ENCODE results near the gene EIF2AK2.
A peak's percentile ranks its signal among the peaks of the same experiment; 100 is the strongest.

Gene EIF2AK2

DNA sequence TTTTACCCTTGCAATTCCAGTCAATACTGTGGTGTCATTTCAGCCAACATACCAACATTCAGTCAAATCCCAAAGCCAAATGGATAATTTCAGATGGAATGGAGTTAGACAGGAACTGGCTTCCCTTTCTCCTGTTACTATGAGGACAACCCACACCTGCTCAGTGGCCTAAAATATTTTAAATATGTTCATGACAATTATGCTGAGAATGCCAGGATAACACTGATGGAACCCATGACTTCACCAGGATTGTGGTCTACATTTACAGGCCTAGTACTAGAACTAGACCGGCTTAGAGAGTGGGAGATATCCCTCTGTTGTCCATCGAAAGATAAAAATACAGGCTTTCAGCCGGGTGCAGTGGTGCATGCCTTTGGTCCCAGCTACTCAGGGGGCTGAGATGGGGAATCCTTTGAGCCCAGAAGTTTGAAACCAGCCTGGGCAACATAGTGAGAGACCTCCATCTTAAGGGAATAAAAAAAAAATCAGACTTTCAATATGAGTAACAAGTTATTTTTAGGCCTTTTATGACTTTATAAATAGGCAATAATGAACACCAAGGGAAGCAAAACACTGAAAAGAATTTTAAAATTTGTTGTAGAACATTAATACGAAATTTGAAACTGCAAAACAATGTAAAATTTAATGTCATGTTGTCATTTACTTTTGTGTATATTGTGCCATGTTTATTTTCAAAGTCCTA, 58.2 kb downstream of the EIF2AK2 start:
- DNase-seq, result no peak

DNA sequence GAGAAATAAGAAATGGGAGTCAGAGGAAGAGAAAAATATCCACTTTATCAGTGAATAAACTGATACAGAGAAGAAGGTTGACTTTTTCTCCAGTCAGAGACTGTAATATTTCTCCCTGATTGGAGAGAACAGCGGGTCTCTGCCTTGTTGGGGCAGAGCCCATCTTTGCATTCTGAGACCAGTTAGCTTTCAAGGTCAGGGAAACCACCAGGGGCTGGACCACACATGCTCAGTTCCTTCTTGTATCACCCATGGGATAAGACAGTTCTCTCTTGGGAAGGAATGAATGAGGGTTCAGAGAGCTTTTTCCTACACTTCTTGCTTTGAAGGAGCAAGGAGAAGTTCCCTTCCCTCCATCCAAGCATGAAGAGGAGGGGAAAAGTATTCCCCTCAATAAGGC, 60.2 kb downstream of the EIF2AK2 start:
- DNase-seq, result no peak

DNA sequence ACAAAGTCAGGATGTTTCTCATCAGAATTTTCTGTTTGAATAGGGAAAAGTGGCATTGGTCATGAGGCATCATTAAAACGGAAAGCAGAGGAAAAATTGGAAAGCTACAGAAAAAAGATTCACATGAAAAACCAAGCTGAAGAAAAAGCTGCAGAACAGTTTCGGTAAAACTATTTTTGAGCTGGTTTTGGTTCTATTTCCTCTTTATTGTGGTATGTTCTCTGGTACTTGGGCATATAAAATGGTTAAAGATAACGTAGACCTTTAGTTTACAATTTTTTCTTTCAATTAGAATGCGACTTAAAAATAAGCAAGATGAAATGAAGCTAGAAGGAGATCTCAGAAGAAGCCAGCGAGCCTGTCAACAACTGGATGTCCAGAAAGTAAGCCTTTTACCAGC, 64.9 kb downstream of the EIF2AK2 start:
- DNase-seq, result no peak

DNA sequence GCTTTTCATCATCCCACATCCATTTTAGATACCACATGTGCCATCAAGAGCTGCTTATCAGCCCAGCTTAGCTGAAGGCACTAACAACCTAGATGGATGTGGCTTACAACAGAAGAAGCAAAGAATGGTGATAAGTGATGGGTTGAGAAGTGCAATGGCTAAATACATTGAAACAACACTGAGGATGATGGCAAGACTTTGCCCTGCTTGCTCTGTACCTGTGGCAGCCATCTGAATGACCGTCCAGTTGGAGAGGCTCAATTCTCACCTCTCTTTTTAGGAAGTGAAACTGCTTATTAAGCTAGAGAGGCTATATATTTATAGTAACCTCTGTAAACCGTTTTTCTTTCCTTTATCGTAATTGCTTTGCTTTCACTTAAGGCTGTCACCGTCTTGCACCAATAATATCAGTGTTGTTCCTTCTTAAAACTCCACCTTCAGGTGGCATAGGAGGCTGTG, 66.7 kb downstream of the EIF2AK2 start:
- DNase-seq, result no peak

DNA sequence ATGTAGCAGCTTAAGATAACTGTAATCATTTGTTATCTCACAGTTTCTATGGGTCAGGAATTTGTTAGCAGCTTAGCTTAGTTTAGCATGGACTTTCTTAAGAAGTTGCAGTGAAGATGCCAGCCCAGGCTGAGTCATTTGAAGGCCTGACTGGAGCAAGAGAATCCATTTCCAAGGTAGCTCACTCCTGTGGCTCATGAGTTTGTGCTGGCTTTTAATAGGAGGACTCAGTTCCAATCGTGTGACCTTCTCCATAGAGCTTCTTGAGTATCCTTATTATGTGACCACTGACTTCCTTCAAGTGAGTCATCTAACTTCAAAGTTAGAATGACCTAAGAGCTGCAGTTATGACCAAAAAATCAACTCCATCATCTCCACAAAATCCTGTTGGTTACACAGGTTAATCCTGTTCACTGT, 71.0 kb downstream of the EIF2AK2 start:
- no peak for DNase-seq

DNA sequence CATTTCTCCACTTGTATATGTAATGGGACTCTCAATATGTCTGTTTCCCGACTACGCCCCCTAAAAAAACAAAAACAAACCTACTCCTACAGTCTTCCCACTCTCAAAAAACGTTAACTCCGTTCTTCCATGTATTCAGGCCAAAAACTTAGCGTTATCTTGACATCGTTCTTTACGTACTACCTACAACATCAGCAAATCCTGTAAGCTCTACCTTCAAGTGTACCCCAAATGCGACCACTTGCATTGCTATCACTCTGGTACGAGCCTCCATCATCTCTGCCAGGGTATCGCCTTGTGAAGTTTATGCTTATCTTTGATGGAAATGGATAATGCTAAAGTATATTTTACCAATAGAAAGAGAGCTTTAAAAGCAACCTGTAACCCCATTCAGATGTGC, 72.0 kb downstream of the EIF2AK2 start:
- DNase-seq, result no peak

DNA sequence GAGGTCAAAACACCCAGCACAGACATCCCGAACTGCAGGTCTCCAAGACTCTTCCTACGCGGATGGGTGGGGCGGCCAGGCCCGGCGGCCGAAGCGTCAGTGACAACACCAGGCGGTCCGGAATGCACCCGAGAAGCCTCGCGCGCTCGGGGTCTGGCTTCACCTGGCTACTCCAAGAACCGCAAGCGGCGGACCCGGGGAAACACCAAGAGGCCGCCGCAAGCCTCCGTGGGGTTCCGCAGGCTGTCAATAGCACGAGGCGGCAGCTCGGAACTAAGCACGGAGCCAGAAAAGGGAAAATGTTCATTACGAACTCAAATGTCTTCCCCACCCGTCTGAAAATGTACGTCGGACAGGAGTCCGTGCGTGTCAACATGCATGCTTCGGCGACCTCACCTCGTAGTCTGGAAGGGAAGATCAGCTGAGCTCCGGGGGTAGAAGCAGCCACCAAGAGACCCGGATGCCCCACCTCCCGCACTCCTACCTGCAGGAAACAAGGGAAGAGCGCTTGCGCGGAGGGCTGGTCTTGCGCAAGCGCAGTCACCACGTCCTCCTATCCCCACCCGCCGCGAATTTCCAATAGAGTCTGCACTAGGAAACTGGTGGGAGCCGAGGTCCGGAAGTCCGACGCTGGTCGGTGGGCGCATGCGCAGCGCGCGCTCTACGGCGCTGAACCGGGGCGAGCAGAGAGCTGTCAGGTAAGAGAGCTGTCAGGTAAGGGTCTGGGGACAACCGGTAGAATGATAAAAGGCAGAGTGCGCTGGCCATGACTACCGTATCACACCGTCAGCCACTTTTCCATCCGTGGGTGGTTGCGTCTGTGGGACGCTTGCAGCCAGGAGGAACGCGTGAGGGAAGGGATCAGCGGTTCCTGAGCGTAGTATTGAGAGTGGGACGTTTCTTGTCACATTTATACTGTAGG, 72.6 kb downstream of the EIF2AK2 start, which contains the start of the genes GPATCH11 and HEATR5B:
TSS of gene GPATCH11 (plus strand) at position 646 of the 922 bp plus-strand sequence. CDS start 3,864 bp downstream, outside the sequence.
TSS of gene HEATR5B (minus strand) at position 500 of the 922 bp plus-strand sequence. CDS start 958 bp downstream, outside the sequence.
- peak; percentile 98 for DNase-seq

DNA sequence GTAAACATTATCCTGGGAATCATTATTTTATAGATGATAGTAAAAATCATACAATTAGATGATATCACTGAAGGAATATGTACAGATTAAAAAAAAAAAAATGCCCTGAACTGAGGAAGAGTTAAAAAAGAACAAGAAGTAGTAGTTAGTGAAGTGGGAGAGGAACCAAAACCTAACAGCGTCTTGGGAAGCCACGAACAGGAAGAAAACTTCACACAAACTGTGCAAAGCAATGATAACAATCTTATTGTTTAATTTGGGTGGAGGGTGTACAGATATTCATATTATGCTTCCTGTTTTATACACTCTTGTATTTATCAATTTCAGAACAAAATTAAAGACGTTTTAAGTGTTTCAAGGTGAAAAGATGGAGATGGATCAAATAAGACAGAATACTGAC, 76.1 kb downstream of the EIF2AK2 start:
- no peak for DNase-seq

DNA sequence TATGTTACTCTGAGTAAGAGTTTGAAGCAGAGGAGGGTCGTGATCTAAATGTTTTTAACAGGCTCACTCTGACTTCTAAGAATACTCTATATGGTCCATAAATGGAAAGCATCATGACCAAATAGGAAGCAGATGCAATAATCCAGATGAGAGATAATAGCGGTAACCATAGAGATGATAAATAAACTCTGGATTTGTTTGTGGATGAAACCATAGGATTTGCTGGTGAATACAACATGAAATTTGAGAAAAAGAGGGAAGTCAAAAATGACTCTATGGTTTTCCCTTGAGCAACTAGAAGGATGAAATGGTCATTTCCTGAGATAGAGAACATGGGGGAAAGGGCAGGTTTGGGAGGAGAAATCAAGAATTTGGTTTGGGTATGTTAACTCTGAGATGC, 76.5 kb downstream of the EIF2AK2 start:
- DNase-seq, result no peak

DNA sequence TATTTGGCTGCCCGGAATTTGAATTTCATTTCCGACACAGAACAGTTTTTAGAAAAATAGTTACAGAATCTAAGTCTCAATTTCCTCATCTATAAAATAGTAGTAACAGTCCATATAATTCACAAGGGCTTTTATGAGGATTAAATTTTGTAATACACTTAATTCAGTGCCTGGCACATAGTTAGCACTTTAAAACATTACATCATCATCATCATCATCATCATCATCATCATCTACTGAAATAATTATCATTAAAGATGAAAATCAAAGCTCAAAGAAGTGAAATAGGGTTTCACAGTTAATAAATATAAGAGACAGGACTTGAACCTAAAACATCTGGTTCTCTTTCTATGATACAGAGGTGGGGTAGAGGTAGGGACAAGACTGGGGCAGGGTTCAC, 85.8 kb downstream of the EIF2AK2 start:
- DNase-seq, result no peak

DNA sequence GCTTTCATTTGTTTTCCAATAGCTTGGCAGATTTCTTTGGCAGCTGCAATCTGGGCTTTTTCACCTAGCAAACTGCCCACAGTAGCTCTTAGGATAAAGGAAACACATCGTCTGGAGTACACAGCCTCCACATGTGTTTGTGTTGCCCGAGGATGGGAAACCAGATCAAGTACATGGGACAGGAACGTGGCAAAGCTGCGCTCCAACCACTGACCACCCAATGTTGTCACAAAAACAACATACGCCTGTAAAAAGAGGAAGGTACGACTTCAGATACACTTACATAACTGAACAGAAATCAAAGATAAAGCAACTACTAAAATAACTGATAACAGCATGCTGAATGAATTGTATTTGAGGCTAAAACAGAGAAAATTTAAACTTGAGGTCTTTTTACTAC, 88.1 kb downstream of the EIF2AK2 start:
- no peak for DNase-seq

DNA sequence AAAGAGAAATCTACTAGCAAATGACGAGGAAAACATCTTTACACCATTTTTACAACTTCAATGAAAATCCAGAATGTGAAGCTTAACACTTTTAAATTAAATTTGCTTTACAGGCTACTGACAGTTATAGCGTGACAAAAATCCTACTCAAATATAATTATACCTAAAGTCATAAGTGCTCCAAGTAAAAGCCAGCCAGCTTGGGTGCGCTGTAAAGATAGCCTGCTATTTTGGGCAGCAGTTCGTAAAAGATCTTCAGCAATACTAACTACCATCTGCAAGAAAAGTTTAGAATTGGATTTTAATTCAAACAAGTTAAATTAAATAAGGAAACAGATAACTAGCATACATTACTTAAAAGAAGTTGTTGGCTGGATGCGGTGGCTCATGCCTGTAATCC, 95.0 kb downstream of the EIF2AK2 start:
- DNase-seq, result no peak

DNA sequence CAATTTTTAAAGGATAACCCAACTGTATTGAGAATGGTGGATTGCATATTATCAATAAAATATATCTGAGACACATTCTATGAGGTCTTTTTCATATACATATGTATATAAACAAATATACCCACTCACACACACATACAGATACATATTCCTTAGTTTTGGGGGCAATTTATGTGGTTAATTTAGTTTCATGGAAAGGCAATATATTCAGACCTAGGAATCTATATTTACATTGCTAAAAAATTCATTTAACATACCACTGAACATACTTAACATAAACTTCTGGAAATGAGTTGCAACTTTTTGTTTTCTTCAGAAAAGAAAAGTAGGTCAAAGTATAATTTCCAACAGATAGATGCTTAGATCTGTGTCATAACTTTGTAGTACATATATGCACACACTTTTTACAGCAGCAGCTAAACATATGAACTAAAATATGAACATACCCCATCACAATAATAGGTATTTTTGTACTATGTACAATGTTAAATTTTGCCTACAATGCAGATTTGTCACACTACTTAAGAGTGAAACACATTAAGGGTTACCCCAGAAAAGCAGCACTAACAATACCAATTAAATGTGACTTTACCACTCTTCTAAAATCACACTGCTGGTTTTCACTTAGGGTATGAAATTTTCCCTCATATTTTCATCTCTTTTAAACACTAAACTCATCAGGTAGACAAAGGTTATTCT, 95.6 kb downstream of the EIF2AK2 start:
- DNase-seq, result no peak

DNA sequence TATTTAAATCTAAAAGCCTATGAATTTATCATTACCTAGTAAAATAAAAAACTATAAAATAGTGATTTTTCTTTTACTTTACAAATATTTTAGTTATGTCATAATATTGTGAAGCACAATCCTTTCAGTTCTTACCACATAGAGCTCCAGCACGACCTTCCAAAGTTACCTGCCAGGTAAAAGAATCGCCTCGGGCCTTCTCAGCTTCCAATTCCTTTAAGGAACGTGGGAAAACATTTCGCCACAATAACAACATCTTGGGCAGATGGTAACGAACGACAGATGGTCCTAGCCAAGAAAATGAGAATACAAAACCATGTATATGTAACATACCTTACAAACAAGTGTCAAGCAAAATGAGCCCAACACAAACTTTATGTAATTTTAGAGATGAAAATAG, 96.3 kb downstream of the EIF2AK2 start:
- DNase-seq, result no peak

DNA sequence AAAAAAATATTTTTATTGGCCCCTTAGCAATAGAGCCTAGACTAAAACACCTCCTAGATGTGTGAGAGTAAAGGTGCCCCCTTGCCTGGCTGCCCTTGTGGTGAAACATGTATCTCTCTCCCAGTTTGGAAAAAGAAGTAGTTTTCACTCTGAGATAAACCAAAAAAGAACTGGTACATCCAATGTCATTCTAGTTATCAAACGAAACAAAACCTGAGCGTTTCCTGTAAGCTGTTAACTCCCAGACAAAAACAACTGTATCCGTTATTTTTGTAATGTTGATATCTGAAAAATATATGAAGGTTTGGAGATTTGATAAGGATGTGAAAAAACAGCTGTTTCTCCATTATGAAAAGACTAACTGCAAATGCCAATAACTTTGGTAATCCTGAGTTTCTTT, 96.9 kb downstream of the EIF2AK2 start:
- DNase-seq, result no peak

DNA sequence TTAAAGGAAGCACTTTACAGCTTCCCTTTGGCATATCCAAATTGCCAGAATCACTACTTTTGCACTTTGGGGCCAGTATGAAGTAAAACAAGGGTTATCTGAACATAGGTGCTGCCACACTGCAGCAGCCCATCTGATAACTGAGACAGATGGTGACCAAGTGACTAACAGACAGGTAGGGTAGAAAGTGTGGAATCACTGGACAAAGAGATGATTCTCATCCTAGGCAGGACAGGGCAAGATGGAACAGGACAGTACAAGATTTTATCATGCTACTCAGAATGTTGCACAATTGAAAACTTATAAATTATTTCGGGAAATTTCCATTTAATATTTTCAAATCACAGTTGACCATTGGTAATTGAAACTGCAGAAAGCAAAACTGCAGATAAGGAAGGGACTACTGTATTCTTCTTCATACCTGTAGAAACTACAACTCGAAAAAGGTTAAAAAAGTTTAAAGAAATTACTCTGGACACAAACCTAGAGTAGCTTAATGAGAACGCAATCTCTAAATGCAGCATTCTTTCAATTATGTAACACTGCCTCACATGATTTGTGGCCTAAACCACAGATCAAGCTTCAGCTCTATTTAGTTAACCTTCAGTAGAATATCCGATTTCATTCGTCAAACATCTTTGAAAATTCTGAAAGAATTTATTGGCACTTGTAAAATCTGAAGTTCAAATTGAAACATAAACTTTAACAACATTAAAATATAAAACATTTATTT, 104.0 kb downstream of the EIF2AK2 start:
- DNase-seq, result no peak

All from NCI-H1694 treated with DMSO at 0.1 percent for 48 hours (cell line).